NCI-H748 treated with DMSO at 0.1 percent for 48 hours (cell line): Measurements from ENCODE around the gene CPAMD8.
"Not testable (repeated sequence)": the region's sequence is repeated elsewhere in the genome, so short reads cannot be mapped to it uniquely, and the experiment has no call there.

Experiments used
- DNase-seq: peaks from one replicate; lab custom pipeline; 2025; lab: John Stamatoyannopoulos, UW

The CPAMD8 gene

DNA sequence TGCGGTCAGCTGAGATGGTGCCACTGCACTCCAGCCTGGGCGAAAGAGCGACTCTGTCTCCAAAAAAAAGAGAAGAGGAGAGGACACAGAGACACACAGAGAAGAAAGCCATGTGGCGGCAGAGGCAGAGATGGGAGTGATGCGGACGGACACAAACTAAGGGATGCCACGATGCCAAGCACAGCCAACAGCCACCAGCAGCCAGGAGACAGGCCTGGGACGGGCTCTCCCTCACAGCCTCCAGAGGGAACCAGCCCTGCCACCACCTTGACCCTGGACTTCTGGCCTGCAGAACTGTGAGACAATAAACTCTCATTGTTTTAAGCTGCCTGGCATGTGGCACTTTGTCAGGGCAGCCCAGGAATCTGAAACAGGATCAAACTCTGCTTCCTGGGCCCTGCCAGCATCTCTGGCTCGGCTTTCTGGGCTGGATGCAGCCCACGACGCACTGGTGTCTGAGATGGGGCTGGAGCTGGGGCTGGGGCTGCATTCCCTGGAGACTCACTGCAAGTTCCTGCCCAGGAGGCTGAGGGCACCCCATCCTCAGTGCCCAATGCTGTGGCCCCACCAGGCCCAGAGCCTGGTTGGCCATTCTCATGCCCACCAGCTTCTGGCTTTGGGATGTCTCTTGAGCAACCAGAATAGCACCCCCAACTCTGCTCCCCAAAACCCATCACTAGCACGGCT lies 134.8 kb downstream of the CPAMD8 start:
- DNase-seq = no peak

- DNase-seq = no peak
Measured at GRCh38 chr19:16890461-16891184, 136.0 kb downstream of the CPAMD8 start.

DNA sequence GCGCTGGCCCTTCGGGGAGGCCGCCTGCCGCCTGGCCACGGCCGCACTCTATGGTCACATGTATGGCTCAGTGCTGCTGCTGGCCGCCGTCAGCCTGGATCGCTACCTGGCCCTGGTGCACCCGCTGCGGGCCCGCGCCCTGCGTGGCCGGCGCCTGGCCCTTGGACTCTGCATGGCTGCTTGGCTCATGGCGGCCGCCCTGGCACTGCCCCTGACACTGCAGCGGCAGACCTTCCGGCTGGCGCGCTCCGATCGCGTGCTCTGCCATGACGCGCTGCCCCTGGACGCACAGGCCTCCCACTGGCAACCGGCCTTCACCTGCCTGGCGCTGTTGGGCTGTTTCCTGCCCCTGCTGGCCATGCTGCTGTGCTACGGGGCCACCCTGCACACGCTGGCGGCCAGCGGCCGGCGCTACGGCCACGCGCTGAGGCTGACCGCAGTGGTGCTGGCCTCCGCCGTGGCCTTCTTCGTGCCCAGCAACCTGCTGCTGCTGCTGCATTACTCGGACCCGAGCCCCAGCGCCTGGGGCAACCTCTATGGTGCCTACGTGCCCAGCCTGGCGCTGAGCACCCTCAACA lies 136.6 kb downstream of the CPAMD8 start:
- no peak for DNase-seq

DNA sequence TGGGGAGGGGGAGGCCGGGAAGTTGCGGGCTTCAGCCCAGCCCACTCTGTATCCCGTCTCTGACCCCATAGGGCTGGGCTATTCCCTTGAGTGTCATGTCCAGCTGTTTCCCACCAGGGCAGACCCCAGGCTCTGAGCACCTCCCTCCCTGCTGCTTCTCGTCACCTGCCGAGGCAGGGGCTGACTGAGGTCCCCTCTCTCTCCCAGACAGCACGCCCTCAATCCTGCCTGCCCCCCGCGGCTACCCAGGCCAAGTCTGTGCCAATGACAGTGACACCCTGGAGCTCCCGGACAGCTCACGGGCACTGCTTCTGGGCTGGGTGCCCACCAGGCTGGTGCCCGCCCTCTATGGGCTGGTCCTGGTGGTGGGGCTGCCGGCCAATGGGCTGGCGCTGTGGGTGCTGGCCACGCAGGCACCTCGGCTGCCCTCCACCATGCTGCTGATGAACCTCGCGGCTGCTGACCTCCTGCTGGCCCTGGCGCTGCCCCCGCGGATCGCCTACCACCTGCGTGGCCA lies 137.2 kb downstream of the CPAMD8 start:
- no peak for DNase-seq

DNA sequence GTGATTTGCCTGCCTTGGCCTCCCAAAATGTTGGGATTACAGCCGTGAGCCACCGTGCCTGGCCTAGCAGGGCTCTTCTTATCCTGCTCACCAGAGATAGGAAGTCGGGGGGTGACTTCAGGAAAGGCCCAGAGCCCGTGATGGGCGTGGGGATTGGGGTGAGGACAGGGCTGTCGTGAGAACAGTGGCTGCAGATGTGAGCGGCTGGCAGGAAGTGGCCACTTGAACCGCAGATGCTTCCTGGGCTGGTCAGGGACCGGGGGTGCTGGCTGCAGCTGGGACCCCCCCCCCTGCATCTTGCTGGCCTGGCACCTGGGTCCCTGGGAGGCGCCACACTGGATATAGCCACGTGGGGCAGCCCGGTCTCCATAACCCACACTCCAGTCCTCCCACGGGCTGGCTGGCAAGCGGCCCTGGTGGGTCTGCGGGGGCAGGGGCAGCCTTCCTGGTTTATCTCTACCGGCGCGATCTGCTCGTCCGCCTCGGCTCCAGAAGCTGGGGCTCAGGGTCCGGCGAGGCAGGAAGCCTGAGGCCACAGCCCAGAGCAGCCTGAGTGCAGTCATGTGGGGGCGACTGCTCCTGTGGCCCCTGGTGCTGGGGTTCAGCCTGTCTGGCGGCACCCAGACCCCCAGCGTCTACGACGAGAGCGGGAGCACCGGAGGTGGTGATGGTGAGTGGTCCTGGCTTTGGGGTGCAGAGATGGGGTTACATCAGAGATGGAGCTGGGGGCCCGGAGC lies 137.8 kb downstream of the CPAMD8 start, which contains the start of gene F2RL3:
Gene F2RL3 (plus strand): TSS at position 371 of the 737 bp plus-strand sequence. CDS start 191 bp downstream, at position 562.
- DNase-seq = no peak

DNA sequence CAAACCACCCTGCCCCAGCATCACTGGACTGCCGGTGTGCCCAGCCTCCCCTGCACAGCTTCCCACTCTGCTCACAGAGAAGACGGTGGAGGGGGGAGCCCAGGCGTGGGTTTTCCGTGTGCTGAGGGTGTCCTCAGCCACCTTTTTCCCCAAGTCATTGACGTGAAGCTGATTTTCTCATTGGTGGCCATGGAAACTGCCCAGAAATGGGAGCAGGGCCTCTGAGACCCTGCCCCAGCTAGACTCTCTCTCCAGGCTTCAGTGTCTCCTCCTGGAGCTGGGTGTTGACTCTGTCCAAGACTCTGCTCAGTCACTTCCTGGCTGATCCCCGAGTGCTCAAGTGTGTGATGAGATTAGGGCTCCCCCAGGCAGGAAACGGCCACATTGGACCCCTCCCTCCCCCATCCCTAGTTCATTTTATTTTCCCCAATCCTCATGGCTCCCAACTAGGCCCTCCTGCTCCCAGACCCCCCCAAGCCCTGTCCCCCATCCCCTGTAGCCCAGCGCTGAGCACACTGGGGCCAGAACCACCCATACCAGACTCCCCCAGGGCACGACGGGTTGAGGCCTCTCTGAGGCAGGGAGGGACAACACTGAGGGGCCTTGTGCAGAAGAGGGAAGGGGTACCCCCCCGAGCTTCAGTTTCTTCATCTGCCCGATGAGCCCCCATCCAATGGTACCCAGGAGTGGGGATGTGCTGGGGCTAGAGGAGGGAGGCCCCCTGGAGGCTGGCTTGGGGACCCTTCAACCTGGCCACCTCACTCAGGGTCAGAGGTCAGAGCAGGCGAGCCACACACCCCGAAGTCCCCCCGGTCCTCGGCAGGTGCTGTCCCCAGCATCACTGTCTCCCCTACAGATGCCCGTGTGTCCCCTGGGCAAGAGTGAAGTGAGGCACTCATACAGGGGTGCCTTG lies 139.0 kb downstream of the CPAMD8 start:
- DNase-seq = no peak

- no peak for DNase-seq
Measured at GRCh38 chr19:16886305-16886880, 140.2 kb downstream of the CPAMD8 start.

GRCh38 chr19:16885166-16885565 lies 141.4 kb downstream of the CPAMD8 start:
- DNase-seq = no peak

DNA sequence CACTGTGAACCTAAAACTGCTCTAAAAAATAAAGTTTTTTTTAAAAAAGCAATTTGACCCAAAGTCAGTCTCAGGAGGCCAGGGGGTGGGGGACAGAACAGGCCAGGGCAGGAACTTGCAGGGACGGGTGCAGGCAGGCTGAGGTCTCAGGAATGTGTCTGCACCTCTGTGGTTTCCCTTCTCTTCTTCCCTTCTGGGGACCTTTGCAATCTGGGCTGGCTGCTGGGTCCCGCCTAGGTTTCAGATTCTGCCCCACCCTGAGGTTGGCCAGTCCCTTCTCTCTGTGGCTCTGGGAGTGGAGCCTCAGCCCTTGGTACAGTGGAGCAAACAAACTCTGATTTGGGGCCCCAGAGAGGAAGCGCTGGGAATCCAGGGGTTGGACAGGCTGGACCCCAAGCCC lies 143.1 kb downstream of the CPAMD8 start:
- DNase-seq = no peak

- DNase-seq = no peak
Measured at GRCh38 chr19:16882146-16882545, 144.5 kb downstream of the CPAMD8 start.

- DNase-seq = no peak
Measured at GRCh38 chr19:16880884-16881554, 145.6 kb downstream of the CPAMD8 start.

DNA sequence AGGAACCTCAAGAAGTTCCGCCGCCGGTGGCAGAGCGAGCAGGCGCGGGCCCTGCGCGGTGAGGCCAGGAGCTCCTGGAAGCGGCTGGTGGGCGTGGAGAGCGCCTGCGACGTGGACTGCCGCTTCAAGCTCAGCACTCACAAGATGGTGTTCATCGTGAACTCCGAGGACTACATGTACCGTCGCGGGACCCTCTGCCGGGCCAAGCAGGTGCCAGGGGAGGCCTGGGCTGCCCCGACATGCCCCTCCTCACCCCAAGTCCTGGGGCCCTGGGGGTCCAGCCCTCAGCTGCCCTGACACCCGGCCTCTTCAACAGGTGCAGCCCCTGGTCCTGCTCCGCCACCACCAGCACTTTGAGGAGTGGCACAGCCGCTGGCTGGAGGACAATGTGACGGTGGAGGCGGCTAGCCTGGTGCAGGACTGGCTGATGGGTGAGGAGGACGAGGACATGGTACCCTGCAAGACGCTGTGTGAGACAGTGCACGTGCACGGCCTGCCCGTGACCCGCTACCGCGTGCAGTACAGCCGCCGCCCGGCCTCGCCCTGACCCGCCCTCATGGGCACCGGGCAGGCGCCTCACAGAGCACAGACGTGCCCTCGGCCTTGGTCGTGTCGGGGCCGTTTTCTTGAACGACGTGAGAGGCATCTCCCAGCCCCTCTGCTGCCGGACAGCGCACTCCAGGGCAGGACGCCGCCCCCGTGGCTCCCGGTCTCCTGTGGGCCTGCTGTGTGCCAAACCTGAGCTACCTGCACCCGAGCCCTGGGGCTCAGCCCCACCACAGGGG lies 148.2 kb downstream of the CPAMD8 start:
- DNase-seq = no peak

GRCh38 chr19:16877581-16877980 lies 149.0 kb downstream of the CPAMD8 start:
- no peak for DNase-seq

DNA sequence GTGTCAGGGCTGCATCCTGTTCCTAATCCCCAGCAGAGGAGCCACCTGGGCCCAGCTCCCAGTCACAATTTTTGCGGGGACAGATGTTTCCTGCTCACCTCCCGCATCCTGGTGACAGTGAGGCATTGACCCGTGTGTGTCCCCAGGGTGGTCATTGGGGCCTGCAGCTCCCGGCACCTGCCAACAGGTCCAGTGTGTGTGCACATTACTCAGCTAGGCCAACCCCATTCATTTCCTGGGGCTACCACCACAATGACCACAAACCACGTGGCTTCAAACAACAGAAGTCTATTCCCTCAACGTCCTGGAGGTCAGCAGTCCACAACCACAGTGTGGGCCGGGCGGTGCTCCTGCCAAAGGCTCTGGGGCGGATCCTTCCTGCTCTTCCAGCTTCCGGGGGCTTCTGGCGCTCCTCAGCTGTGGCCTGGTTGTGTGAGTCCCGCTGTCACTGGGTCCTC lies 149.7 kb downstream of the CPAMD8 start:
- no peak for DNase-seq

- no peak for DNase-seq
Measured at GRCh38 chr19:16875584-16876555, 150.7 kb downstream of the CPAMD8 start.

GRCh38 chr19:16874978-16875299 lies 151.7 kb downstream of the CPAMD8 start:
- DNase-seq = not testable (repeated sequence)

DNA sequence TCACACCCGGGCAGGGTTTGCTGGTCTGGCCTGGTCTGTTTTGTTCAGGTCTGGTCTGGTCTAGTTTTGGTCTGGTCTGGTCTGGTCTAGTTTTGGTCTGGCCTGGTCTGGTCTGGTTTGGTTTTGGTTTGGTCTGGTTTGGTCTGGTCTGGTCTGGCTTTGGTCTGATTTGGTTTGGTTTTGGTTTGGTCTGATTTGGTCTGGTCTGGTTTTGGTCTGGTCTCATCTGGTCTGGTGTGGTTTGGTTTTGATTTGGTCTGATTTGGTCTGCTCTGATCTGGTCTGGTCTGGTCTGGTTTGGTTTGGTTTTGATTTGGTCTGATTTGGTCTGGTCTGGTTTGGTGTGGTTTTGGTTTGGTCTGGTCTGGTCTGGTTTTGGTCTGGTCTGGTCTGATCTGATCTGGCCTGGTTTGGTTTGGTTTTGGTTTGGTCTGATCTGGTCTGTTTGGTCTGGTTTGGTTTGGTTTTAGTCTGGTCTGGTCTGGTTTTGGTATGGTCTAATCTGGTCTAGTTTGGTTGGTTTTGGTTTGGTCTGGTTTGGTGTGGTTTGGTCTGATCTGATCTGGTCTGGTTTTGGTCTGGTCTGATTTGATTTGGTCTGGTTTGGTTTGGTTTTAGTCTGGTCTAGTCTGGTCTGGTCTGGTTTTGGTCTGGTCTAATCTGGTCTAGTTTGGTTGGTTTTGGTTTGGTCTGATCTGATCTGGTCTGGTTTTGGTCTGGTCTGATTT lies 152.2 kb downstream of the CPAMD8 start:
- DNase-seq = no peak

DNA sequence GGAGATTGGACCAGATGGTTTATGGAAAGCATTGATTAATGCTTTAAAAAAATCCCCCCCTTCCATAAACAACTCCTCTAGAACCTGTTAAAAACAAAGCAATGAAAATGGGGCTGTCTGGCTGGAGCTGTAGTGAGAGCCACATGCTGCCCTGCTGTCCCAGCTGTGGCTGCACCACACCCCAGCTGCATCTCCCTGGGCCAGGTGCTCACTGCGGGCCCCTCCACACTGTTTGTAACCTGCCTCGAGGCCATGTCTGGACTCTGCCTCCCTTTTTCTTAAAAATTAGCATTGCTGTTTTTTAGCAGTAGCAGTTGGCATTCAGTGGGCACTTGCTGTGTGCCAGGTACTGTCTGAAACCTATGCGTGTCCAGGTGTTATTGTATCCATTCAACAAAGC lies 153.0 kb downstream of the CPAMD8 start:
- DNase-seq = no peak
